ENCODE measurements around the gene DDX46.
"Not testable (repeated sequence)": the region's sequence is repeated elsewhere in the genome, so short reads cannot be mapped to it uniquely, and the experiment has no call there.

The DDX46 gene, protein sequence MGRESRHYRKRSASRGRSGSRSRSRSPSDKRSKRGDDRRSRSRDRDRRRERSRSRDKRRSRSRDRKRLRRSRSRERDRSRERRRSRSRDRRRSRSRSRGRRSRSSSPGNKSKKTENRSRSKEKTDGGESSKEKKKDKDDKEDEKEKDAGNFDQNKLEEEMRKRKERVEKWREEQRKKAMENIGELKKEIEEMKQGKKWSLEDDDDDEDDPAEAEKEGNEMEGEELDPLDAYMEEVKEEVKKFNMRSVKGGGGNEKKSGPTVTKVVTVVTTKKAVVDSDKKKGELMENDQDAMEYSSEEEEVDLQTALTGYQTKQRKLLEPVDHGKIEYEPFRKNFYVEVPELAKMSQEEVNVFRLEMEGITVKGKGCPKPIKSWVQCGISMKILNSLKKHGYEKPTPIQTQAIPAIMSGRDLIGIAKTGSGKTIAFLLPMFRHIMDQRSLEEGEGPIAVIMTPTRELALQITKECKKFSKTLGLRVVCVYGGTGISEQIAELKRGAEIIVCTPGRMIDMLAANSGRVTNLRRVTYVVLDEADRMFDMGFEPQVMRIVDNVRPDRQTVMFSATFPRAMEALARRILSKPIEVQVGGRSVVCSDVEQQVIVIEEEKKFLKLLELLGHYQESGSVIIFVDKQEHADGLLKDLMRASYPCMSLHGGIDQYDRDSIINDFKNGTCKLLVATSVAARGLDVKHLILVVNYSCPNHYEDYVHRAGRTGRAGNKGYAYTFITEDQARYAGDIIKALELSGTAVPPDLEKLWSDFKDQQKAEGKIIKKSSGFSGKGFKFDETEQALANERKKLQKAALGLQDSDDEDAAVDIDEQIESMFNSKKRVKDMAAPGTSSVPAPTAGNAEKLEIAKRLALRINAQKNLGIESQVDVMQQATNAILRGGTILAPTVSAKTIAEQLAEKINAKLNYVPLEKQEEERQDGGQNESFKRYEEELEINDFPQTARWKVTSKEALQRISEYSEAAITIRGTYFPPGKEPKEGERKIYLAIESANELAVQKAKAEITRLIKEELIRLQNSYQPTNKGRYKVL

DNA sequence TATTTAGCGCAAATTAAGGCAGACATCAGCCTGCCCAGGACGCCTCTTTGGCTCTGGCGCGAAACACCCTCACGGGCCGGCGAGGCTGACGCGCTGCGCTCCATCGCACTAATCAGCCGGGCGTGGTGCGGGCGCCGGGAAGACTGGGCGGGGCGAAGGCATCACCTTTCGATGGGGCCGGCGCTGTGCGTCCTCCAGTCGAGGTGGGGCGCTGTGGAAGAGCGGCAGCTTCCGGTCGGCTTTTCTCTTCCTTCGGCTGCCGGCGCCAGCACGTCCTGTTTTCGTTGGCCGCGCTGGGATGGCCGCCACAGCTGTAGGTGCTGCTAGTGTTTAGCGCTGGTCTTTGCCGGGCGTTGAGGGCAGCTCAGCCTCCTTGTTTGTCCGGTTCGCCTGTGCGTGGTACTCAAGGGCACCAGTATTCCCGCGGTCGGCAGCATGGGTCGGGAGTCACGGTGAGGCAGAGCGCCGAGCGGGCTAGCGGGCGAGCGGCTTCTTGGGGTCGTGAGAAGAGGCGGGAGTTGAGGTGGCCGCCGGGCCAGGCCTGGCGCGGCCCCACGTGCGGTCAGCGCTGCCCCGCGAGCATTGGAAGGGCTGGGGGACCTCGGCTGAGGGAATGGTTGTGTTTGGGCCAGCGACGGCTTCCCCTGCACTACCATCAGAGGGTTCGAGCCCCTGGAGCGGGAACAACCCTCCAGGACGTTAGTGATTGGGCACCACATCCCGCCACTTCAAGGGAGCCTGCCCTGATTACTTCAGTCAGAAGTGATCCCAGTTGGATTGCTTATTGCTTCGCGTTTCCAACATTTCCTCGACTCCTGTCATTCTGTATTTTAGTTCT is at the start of gene DDX46:
TSS of gene DDX46 (plus strand) at position 276 of the 838 bp plus-strand sequence. CDS start at position 436, 160 bp downstream.
- DNase-seq, result peak; percentile 89

DNA sequence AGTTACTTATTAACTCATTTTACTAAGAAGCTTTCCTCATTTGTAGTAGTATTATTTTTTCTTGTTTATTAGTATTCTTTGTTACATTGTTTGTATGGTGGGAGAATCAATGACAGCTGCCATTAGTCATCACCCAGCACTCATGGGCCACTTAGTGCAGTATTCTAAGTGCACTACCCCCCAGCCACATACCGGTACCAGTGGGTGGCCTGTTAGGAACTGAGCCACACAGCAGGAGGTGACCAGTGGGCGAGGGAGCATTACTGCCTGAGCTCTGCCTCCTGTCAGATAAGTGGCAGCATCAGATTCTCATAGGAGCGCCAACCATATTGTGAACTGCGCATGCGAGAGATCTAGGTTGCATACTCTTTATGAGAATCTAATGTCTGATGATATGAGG is 44.5 kb upstream of the DDX46 start:
- DNase-seq, result no peak

DNA sequence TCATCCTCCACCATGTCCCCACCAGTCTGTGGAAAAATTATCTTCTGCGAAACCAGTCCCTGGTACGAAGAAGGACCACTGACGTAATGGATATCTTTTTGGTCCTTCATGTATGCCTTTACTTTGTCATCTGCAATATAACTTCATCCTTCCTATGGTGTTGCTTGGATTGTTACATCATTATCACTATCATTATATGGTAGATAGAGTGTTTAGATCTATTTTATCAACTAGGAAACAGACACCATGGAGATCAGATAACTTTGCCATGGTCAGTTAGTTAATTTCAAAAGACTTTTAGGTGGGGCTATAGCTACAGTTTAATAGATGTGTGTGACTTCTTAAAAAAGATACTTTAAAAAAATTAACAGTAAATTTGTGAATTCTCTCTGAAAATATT is 44.0 kb upstream of the DDX46 start:
- no peak for DNase-seq

DNA sequence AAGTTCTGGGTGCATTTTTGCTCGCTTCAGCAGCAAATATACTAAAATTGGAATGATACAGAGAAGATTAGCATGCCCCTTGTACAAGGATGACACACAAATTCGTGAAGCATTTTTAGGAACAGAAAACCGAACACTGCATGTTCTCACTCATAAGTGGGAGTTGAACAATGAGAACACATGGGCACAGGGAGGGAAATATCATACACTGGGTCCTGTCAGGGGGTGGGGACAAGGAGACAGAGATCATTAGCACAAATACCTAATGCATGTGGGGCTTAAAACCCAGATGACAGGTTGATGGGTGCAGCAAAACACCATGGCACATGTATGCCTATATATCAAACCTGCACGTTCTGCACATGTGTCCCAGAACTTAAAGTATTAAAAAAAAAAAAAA is 43.1 kb upstream of the DDX46 start:
- DNase-seq, result not testable (repeated sequence)

DNA sequence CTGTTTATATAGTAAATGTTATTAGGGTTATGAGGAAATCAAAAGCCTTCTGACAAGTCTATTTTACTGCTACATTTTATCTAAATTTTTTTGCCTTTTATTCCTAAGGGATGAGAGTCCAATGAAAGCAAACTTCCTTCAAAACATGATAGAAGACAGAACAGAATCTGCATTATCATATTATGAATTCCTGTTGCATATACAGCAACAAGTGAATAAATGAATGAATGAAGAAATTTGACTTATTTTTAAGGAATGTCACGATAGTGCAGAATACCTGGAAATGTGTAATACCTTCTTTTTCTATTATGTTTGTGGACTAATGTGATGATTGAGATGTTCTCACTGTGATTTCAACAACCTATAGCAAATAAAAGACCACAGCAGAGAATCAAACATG is 33.7 kb upstream of the DDX46 start:
- no peak for DNase-seq

DNA sequence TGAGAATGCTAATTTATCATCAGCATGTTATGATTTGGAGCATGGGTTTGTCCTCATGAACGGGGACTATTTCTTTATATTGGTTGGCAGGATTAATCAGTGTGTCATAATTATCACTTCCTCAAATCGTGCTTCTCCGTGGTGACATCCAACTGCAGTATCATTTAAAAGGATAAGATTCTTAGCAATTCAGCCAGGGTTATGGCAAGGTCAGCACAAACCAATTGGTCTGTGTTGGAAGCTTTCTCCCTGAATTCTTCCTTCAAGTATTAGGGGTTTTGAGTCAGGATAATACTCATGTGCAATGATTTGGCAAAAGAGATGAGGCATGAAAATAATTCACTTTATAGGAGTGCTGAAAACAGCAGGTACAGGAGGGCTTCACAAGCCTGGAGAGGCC is 25.8 kb upstream of the DDX46 start:
- no peak for DNase-seq

DNA sequence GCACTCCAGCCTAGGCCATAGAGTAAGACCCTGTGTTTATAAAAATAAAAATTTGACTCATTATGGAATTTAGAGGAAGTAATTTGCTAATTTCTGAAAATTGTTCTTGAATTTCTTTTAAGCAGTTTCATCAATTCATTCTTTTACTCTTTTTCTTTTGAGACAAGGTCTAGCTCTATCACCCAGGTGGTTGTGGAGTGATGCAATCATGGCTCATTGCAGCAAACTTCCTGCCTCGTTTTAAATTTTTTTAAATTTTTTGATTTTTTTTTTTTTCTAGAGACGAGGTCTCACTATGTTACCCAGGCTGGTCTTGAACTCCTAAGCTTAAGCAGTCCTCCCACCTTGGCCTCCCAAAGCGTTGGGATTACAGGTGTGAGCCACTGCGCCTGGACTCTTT is 23.3 kb upstream of the DDX46 start:
- DNase-seq, result no peak

DNA sequence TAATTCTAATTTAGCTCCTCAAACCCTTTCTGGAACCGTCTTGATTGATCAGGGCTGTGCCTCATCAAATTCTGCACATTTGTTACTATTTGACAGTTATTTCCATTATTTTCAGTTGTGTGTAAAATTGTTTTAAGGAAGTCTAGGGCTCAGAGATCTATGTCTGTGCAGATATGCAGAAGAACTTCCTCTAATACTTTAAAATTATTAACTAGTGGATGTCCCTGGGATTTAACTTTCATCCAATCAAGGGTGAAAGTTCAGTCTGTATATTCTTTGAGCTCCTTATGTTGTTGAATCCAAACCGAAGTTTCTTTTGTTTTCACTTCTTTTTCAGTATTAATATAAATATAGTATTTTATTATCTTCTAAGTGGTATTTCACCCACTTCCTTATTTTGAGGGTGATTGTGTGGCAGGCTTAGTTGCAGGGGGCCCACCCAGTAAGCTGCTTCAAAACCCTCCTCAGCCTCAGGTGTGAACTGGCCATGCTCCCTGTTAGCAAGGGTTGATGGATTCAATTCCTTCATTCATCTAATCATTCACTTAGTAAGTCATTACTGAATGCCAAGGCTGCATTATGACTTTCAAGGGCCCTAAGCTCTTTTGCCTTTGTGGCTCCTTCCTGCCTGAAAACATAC is 22.3 kb upstream of the DDX46 start:
- no peak for DNase-seq

DNA sequence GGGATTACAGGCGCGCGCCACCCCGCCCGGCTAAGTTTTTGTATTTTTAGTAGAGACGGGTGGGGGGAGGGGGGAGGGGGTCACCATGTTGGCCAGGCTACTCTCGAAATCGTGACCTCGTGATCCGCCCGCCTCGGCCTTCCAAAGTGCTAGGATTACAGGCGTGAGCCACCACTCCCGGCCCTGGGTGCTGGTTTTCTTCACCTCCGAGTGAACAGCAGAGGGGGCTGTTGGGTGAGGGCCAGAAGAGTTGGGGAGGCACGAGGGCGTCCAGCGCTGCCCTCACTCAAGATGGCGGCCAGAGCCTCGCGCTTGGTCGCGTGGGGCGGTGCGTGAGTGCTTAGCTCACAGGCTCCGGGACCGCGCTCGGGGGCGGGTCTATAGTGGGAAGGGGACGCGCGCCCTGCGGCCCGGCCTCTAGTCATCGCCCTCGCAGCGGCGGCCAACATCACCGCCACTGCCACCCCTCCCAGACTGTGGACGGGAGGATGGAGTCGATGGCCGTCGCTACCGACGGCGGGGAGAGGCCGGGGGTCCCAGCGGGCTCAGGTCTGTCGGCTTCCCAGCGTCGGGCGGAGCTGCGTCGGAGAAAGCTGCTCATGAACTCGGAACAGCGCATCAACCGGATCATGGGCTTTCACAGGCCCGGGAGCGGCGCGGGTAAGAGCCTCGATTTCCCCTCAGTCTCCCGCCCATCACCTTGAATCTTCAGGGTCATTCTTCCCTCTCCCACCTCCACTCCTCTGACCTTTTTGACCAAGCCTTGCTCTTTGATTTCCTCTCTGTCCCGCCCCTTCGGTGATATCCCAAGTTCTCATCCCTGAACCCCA is 20.2 kb upstream of the DDX46 start, which contains the start of gene CAMLG:
TSS of gene CAMLG (plus strand) at position 416 of the 830 bp plus-strand sequence. CDS start at position 489, 73 bp downstream.
- DNase-seq, result peak; percentile 97

DNA sequence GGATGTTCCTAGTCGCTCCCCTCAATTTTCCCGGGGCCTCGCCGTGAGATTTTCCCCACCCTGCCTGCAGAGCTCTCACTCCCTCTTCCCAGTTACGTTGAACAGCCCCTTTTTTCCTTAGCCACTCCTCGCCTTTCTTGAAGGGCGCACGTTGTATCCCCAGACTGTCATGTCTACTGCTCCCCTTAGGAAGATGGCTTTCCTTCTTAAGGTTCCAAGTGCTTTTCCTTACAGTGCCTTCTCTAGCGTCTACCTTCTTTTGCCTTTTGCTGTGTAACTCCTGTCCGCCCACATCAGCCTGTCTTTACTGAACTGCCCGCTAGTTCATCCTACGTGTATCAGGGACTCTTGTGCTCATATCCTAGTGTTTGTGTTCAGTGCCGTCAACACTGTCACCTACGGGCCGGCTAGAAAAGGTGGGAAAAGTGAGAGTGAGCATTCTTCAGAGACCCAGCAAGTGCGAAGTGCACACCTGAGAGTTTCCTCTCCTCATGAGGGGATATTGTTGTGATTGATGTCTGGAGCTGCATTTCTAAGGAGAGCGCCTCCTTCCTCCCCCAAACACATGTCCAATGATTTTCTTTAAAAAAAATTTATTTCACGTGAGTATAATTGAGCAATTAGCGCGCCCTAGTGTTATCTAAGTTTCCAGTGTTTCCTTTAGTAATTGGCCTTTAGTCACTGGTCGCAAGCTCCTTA is 19.5 kb upstream of the DDX46 start:
- no peak for DNase-seq

DNA sequence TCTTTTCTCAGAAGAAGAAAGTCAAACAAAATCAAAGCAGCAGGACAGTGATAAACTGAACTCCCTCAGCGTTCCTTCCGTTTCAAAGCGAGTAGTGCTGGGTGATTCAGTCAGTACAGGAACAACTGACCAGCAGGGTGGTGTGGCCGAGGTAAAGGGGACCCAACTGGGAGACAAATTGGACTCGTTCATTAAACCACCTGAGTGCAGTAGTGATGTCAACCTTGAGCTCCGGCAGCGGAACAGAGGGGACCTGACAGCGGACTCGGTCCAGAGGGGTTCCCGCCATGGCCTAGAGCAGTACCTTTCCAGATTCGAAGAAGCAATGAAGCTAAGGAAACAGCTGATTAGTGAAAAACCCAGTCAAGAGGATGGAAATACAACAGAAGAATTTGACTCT is 17.5 kb upstream of the DDX46 start:
- no peak for DNase-seq

DNA sequence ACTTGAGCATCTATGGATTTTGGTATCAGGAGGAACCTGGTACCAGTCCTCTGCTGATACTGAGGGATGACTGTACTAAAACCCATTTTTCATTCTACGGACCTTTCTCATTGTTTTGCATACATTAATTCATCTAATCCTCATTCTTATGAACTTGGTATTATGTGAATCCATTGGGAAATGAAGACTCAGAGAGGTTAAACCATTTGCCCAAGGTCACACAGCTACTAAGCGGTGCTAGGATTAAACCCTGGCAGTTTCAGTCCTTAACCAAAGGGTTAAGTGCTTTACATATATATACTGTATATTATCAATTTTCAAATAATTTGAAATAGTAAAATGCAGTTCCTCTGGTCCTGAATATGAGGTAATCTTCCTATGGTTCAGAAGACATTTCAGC is 16.4 kb upstream of the DDX46 start:
- DNase-seq, result no peak

DNA sequence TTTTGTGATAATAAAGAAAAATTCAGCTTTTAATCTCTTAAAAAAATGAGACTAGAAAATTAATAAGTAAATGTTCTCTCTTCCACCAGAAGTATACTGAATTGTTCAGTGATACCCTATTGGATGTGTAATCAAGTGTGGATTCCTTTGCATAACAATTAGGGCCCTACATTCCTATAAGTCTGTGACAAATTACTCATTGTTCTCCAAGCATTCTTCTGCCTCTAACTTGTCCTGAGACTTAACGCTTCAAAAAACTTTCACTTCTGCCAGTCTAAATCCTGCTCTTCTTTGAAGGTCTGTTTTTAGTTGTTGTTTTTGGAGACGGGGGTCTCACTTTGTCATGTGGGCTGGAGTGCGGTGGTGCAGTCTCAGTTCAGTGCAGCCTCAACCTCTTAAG is 9.2 kb upstream of the DDX46 start:
- no peak for DNase-seq

DNA sequence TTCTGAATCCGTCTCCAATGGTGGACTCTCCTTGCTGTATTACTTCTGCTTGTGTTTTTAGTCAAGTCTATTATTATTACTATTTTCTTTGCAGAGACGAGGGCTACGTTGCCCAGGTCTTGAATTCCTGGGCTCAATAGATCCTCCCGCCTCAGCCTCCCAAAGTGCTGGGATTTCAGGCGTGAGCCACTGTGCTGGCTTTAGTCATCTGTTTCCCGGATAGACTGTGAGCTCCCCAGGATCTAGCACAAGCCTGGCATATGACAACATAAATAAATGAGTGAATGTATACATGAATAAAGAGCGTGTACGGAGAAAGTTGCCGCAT is 439 bp upstream of the DDX46 start:
- no peak for DNase-seq

DNA sequence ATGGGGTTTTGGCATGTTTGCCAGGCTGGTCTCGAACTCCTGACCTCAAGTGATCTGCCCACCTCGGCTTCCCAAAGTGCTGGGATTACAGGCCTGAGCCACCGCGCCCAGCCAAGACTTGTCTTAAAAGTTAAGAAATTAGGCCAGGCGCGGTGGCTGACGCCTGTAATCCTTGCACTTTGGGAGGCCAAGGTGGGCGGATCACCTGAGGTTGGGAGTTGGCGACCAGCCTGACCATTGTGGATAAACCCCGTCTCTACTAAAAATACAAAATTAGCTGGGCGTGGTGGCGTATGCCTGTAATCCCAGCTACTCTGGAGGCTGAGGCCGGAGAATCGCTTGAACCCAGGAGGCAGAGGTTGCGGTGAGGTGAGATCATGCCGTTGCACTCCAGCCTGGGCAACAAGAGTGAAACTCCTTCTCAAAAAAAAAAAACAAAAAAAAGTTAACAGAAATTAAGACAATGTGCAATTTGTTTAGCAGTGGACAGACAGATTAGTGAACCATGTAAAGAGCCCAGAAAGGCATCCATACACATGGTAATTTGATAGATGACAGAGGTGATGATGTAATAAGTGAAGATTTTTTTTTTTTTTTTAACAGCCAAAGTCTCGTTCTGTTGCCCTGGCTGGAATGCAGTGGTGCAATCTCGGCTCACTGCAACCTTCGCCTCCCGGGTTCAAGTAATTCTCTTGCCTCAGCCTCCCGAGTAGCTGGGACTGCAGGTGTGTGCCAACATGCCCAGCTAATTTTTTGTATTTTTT is 9.1 kb downstream of the DDX46 start:
- not testable (repeated sequence) for DNase-seq

DNA sequence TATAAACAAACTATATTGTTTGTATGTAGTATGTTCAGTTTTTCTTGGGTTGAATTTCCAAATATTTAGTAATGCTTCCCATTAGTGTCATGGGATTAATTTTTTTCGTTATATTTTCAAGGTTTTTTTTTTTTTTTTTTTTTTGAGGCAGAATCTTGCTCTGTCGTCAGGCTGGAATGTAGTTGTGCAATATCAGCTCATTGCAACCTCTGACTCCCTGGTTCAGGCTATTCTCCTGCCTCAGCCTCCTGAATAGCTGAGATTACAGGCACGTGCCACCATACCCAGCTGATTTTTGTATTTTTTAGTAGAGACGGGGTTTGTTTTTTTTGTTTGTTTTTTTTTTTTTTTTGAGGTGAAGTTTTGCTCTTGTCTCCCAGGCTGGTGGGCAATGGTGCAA is 10.6 kb downstream of the DDX46 start:
- no peak for DNase-seq

DNA sequence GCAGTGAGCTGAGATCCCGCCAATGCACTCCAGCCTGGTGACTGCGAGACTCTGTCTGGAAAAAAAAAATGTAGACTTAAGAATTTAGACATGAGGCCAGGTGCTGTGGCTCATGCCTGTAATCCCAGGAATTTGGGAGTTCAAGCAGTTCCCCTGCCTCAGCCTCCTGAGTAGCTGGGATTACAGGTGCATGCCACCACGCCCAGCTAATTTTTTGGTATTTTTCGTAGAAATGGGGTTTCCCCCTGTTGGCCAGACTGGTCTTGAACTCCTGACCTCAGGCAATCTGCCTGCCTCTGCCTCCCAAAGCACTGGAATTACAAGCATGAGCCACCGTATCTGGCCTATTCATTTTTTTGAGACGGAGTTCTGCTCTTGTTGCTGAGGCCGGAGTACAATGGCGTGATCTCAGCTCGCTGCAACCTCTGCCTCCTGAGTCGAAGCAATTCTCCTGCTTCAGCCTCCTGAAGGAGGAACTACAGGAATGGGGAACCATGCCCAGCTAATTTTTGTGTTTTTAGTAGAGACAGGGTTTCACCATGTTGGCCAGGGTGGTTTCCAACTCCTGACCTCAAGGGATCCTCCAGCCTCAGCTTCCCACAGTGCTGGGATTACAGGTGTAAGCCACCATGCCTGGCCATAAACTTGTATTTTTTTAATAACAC is 14.0 kb downstream of the DDX46 start:
- DNase-seq, result no peak

DNA sequence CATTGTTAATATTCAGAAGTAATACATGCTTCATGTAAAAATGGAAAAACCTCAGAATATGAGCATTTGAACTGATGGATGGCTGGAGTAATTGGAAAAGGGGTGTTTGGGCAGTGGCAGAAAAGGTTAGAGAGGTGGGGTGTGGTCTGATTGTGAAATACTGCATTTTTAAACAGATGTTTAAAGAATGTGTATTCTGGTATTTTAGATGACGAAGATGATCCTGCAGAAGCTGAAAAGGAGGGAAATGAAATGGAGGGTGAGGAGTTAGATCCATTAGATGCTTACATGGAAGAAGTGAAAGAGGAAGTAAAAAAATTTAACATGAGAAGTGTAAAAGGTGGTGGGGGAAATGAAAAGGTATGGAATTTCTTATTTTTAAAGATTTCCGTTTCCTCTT is 18.8 kb downstream of the DDX46 start:
- no peak for DNase-seq

DNA sequence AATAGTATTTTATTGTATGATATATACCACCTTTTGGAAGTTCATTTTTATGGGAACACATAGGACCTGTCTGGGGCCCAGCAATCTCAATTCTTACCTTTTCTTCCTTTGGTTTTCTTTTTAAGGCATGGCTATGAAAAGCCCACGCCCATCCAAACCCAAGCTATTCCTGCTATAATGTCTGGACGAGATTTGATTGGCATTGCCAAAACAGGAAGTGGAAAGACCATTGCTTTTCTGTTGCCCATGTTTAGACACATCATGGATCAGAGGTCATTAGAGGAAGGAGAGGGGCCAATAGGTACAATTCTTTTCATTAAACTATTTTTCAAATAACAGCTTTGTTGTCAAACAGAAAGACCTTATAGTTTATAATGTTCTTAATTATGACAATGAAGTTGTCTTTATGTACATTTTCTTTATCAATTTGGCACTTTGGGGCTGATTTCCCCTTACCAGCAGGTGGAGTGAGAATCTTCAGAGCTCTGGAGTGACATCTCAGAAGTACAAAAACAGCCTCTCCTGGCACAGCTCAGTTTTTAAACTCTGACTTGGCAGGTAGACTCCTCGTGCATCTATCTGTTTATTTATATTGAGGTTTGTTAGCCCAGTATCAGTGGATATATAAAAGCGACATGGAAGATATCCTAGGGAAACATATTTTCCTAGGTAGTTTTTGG is 25.8 kb downstream of the DDX46 start:
- DNase-seq, result no peak
